WTC11 (cell line): ENCODE results near the gene ZNF835. TPM values are rescaled to one million over a fixed set of nuclear protein-coding genes. Genes with fewer than 3 reads are reported as not detected.

Experiments used
- ATAC-seq: fragments of 200-7000 bp; cut with Tn5 transposase; 2 replicates; pipeline ENCODE4 v1.10.0; 2021; ENCODE audit warnings: mild to moderate bottlenecking, moderate library complexity
- CTCF ChIA-PET: fragments of 300-600 bp; sonication (Branson Sonifier 250); formaldehyde crosslinking; loops from one replicate; lab custom pipeline; 2021; ENCODE audit warnings: antibody characterized with exemption; lab: Charles Lee
- POLR2A ChIA-PET: fragments of 350-600 bp; sonication (Branson Sonifier 250); formaldehyde crosslinking; loops from one replicate; lab custom pipeline; 2021; ENCODE audit warnings: antibody characterized with exemption; lab: Charles Lee
- DNase-seq: peaks from one replicate; pipeline ENCODE4 v3.0.0; 2021; ENCODE audit warnings: low spot score
- H3K27ac Mint-ChIP-seq: 2 replicates; pipeline ENCODE4 v1.8.0; 2021; ENCODE audit warnings: mixed read lengths
- H3K27me3 Mint-ChIP-seq: 2 replicates; pipeline ENCODE4 v1.8.0; 2021; ENCODE audit warnings: low read depth, mild to moderate bottlenecking, moderate library complexity, mixed read lengths
- H3K36me3 Mint-ChIP-seq: 2 replicates; pipeline ENCODE4 v1.8.0; 2021; ENCODE audit warnings: mixed read lengths
- H3K4me1 Mint-ChIP-seq: 2 replicates; pipeline ENCODE4 v1.8.0; 2022; ENCODE audit warnings: mixed read lengths
- H3K4me3 Mint-ChIP-seq: 2 replicates; pipeline ENCODE4 v1.8.0; 2021; ENCODE audit warnings: mild to moderate bottlenecking, moderate library complexity, mixed read lengths
- H3K9me3 Mint-ChIP-seq: 2 replicates; pipeline ENCODE4 v1.8.0; 2021; ENCODE audit warnings: mixed read lengths
- CTCF ChIP-seq: fragments of 200-600 bp; IDR thresholded peaks from 2 replicates; pipeline ENCODE4 v1.8.0; 2022; ENCODE audit warnings: antibody characterized with exemption
- E2F1 ChIP-seq: sonication (generic); formaldehyde crosslinking; IDR thresholded peaks from 2 replicates; pipeline ENCODE4 v1.8.0; 2022; ENCODE audit warnings: mild to moderate bottlenecking, missing genetic modification reagents
- E2F5 ChIP-seq: sonication (generic); formaldehyde crosslinking; IDR thresholded peaks from 2 replicates; pipeline ENCODE4 v1.8.1; 2022; ENCODE audit warnings: mild to moderate bottlenecking, moderate library complexity, missing genetic modification reagents
- FOXK1 ChIP-seq: sonication (generic); formaldehyde crosslinking; IDR thresholded peaks from 2 replicates; pipeline ENCODE4 v1.8.0; 2022; ENCODE audit warnings: mild to moderate bottlenecking, moderate library complexity, missing genetic modification reagents
- FOXP1 ChIP-seq: sonication (generic); formaldehyde crosslinking; IDR thresholded peaks from 2 replicates; pipeline ENCODE4 v1.8.0; 2022; ENCODE audit warnings: missing genetic modification reagents, mild to moderate bottlenecking, moderate library complexity, borderline replicate concordance
- HMGXB4 ChIP-seq: sonication (generic); formaldehyde crosslinking; IDR thresholded peaks from 2 replicates; pipeline ENCODE4 v1.8.1; 2023; ENCODE audit warnings: mild to moderate bottlenecking, moderate library complexity, missing genetic modification reagents
- IRF2 ChIP-seq: sonication (generic); formaldehyde crosslinking; IDR thresholded peaks from 2 replicates; pipeline ENCODE4 v1.8.0; 2022; ENCODE audit warnings: low read depth, missing genetic modification reagents, borderline replicate concordance
- KAT7 ChIP-seq: sonication (generic); formaldehyde crosslinking; IDR thresholded peaks from 2 replicates; pipeline ENCODE4 v1.8.1; 2023; ENCODE audit warnings: missing genetic modification reagents, mild to moderate bottlenecking, borderline replicate concordance
- NFATC4 ChIP-seq: fragments of 250-450 bp; sonication (Bioruptor Pico); IDR thresholded peaks from 2 replicates; pipeline ENCODE4 v1.9.0; 2021; ENCODE audit warnings: mild to moderate bottlenecking
- NFE2L1 ChIP-seq: sonication (generic); formaldehyde crosslinking; IDR thresholded peaks from 2 replicates; pipeline ENCODE4 v1.8.1; 2023; ENCODE audit warnings: missing genetic modification reagents
- NR1H2 ChIP-seq: sonication (generic); formaldehyde crosslinking; IDR thresholded peaks from 2 replicates; pipeline ENCODE4 v1.9.0; 2021; ENCODE audit warnings: mild to moderate bottlenecking, moderate library complexity, missing genetic modification reagents
- NR2C2 ChIP-seq: sonication (generic); formaldehyde crosslinking; IDR thresholded peaks from 2 replicates; pipeline ENCODE4 v1.8.0; 2022; ENCODE audit warnings: mild to moderate bottlenecking, missing genetic modification reagents
- SOX15 ChIP-seq: fragments of 250-450 bp; sonication (Bioruptor Pico); IDR thresholded peaks from 2 replicates; pipeline ENCODE4 v1.9.0; 2021; ENCODE audit warnings: mild to moderate bottlenecking
- TEAD1 ChIP-seq: sonication (generic); formaldehyde crosslinking; IDR thresholded peaks from 2 replicates; pipeline ENCODE4 v1.8.0; 2022; ENCODE audit warnings: mild to moderate bottlenecking, missing genetic modification reagents
- ZMAT4 ChIP-seq: fragments of 250-450 bp; sonication (Bioruptor Pico); IDR thresholded peaks from 2 replicates; pipeline ENCODE4 v1.9.0; 2021; ENCODE audit warnings: mild to moderate bottlenecking
- ZNF396 ChIP-seq: fragments of 250-450 bp; sonication (Bioruptor Pico); IDR thresholded peaks from 2 replicates; pipeline ENCODE4 v1.8.0; 2021; ENCODE audit warnings: mild to moderate bottlenecking, moderate library complexity, borderline replicate concordance
- ZNF423 ChIP-seq: fragments of 250-450 bp; sonication (Bioruptor Pico); IDR thresholded peaks from 2 replicates; pipeline ENCODE4 v2.1.2; 2022; ENCODE audit warnings: mild to moderate bottlenecking, moderate library complexity
- ZNF425 ChIP-seq: fragments of 250-450 bp; sonication (Bioruptor Pico); conservative IDR thresholded peaks from 2 replicates; pipeline ENCODE4 v1.9.0; 2021; ENCODE audit warnings: mild to moderate bottlenecking
- ZNF512 ChIP-seq: sonication (generic); formaldehyde crosslinking; IDR thresholded peaks from 2 replicates; pipeline ENCODE4 v1.8.1; 2022; ENCODE audit warnings: missing genetic modification reagents, borderline replicate concordance
- ZNF671 ChIP-seq: fragments of 250-450 bp; sonication (Bioruptor Pico); IDR thresholded peaks from 2 replicates; pipeline ENCODE4 v1.8.0; 2021; ENCODE audit warnings: mild to moderate bottlenecking
- total RNA-seq: library from RNA; stranded (reverse); gene quantifications from 3 replicates; pipeline ENCODE4 v1.2.3, GENCODE V29; 2021

Gene ZNF835
- total RNA-seq, 1 experiment from 2014 or later = 0.17 TPM

GRCh38 chr19:56667311-56667870, 4.2 kb downstream of the ZNF835 start:
- POLR2A ChIA-PET = no interaction called here
- DNase-seq (no peak), ATAC-seq (no peak)
- H3K27ac Mint-ChIP-seq = no peak overlapping the region
- TF ChIP-seq TEAD1 (CRISPR knock-in tag) (no peak), ZNF671 (CRISPR knock-in tag) (no peak), E2F5 (CRISPR knock-in tag) (no peak), NR2C2 (no peak), HMGXB4 (CRISPR knock-in tag) (no peak), E2F1 (CRISPR knock-in tag) (no peak), ZMAT4 (CRISPR knock-in tag) (no peak), NFATC4 (no peak), SOX15 (CRISPR knock-in tag) (no peak), IRF2 (CRISPR knock-in tag) (no peak), ZNF512 (CRISPR knock-in tag) (no peak), NR1H2 (CRISPR knock-in tag) (no peak), KAT7 (no peak), CTCF (no peak)
- H3K27me3 Mint-ChIP-seq = peaks cover 7% of the 10 kb centered on the region
- peaks cover 59% of the 10 kb centered on the region for H3K36me3 Mint-ChIP-seq
- CTCF ChIA-PET = no interaction called here
- peaks cover 47% of the 10 kb centered on the region for H3K9me3 Mint-ChIP-seq
- H3K4me3 Mint-ChIP-seq = no peak overlapping the region
- H3K4me1 Mint-ChIP-seq = no peaks in the 10 kb centered on the region

GRCh38 chr19:56664511-56664910, 7.0 kb downstream of the ZNF835 start:
- Mint-ChIP-seq H3K4me1 (no peaks in the 10 kb centered on the region), H3K27me3 (peaks cover 11% of the 10 kb centered on the region), H3K27ac (no peak overlapping the region), H3K36me3 (peaks cover 61% of the 10 kb centered on the region), H3K9me3 (peaks cover 54% of the 10 kb centered on the region), H3K4me3 (no peak overlapping the region)
- POLR2A ChIA-PET = no interaction called here
- ATAC-seq (no peak), DNase-seq (no peak)
- CTCF ChIA-PET = no interaction called here
- TF ChIP-seq TEAD1 (CRISPR knock-in tag) (no peak), ZNF423 (no peak), E2F1 (CRISPR knock-in tag) (no peak), FOXP1 (CRISPR knock-in tag) (no peak), ZNF396 (CRISPR knock-in tag) (no peak), NFE2L1 (no peak), ZNF425 (CRISPR knock-in tag) (no peak), HMGXB4 (CRISPR knock-in tag) (no peak), FOXK1 (CRISPR knock-in tag) (no peak)
